ENCODE results near the gene SUN1.
"Not testable (repeated sequence)": the region's sequence is repeated elsewhere in the genome, so short reads cannot be mapped to it uniquely, and the experiment has no call there.

The SUN1 gene

DNA sequence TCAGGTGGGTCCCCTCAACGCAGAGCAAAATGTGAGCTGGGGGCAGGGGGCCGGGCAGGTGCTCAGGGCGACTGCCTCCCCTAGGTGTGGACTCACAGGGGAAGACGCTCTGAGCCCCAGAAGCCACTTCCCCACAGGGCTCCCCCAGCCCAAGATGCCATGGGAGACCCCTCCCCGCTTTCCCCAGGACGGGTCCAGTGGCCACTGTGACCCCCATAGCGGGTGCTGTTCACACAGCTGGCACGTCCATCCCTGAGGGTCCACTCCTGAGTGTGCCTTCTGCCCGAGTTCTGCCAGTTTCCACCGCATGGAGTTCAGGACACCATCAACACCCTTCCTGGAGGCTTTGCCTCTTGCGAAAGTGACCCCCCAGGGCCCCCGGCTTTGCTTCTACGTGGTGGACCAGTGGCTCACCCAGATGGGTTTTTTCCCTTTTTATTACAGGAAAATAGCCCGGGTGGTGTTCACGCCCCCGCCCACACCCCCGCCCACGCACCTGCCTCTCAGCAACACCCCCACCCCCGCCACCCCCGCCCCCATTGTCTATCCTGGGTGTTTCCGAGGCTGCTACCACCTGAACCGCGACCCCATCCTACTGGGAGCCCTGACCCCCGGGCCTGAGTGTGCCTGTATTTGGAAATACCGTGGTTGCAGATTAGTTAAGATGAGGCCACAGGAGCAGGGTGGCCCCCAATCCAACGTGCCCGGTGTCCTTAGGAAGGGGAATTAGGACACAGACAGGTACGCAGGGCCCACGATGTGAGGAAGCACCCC is 90.2 kb downstream of the SUN1 start:
- TF ChIP-seq EZH2phosphoT487 (IDR thresholded peaks at IDR 0.05; ENCODE audit: low read length): no peak
- TF ChIP-seq, protein P1, sequence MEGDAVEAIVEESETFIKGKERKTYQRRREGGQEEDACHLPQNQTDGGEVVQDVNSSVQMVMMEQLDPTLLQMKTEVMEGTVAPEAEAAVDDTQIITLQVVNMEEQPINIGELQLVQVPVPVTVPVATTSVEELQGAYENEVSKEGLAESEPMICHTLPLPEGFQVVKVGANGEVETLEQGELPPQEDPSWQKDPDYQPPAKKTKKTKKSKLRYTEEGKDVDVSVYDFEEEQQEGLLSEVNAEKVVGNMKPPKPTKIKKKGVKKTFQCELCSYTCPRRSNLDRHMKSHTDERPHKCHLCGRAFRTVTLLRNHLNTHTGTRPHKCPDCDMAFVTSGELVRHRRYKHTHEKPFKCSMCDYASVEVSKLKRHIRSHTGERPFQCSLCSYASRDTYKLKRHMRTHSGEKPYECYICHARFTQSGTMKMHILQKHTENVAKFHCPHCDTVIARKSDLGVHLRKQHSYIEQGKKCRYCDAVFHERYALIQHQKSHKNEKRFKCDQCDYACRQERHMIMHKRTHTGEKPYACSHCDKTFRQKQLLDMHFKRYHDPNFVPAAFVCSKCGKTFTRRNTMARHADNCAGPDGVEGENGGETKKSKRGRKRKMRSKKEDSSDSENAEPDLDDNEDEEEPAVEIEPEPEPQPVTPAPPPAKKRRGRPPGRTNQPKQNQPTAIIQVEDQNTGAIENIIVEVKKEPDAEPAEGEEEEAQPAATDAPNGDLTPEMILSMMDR (IDR thresholded peaks at IDR 0.05; ENCODE audit: low read length): no peak
- TF ChIP-seq EZH2 (optimal IDR thresholded peaks at IDR 0.05; ENCODE audit: low read depth, low read length): no peak
- H3K9ac ChIP-seq (ENCODE audit: low read length): peak overlapping the region; percentile 13; the same call in 1 of the 2 replicates
- H3K4me2 ChIP-seq (ENCODE audit: low read depth, low read length): peak overlapping the region; percentile 100

DNA sequence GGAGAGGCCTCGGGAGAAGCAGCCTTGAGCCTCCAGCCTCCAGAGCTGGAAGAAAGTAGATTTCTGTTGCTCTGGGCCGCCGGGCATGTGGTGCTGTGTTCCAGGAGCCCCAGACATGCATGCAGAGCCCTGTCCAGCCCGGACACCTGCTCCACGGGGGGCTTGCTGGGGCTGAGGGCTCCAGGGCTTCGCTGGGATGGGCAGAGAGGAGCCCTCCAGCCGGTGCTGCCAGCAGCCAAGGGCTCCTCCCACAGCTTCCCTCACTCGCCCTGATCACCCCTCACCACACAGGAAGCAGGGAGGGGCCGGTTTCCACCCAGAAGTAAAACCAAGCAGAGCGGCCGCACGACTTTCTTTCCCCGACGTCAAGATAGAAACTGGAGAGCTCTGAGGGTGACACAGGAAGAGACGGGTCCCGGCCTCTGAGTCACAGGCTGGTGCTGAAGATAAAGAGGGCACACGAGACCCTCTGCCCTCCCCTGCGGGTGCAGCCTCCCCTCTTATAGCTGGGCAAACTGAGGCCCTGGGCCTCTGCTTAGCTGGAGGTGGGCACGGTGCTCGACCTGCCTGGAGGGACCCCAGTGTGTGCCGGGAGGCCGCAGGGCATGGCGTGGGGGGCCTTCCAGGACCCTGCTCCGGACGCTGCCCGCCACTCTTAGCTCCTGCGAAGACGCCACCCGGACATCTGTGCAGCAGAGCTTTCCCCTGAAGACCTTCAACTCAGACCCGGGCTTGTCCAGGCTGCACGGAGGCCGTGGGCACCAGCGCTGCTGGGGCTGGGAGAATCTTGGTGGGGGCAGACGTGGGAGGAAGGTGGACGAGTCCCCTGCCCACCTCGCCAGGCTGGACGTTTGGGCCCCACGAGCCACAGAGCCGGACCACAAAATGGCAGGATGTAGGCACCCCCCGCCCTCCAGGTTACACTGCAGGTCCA is 91.1 kb downstream of the SUN1 start:
- Histone ChIP-seq H3K79me2 (ENCODE audit: low read length) (no peaks in the 10 kb centered on the region), H2AFZ (ENCODE audit: low read length) (peak overlapping the region; percentile 77), H4K20me1 (ENCODE audit: insufficient read depth, low read length) (no peaks in the 10 kb centered on the region), H3K4me3 (ENCODE audit: low read length) (peak overlapping the region; percentile 54), H3K27ac (ENCODE audit: low read length) (no peak overlapping the region), H3K4me2 (ENCODE audit: low read depth, low read length) (peak overlapping the region; percentile 100), H3K4me1 (ENCODE audit: low read length) (peaks cover 21% of the 10 kb centered on the region), H3K9me3 (replicated peaks; ENCODE audit: insufficient read depth, low read length) (no peaks in the 10 kb centered on the region), H3K9ac (ENCODE audit: low read length) (peak overlapping the region; percentile 39; the same call in 1 of the 2 replicates), H3K36me3 (replicated peaks; ENCODE audit: insufficient read depth, low read length) (no peaks in the 10 kb centered on the region), H3K9me2 (replicated peaks; ENCODE audit: insufficient read depth, low read length) (no peaks in the 10 kb centered on the region), H3K27me3 (replicated peaks; ENCODE audit: insufficient read depth, low read length) (peaks cover 68% of the 10 kb centered on the region), H3F3A (ENCODE audit: insufficient read depth, low read length) (peaks cover 5% of the 10 kb centered on the region; the same call in 1 of the 2 replicates)
- TF ChIP-seq EZH2phosphoT487 (IDR thresholded peaks at IDR 0.05; ENCODE audit: low read length) (no peak), EZH2 (optimal IDR thresholded peaks at IDR 0.05; ENCODE audit: low read depth, low read length) (no peak)
- TF ChIP-seq, protein P1 (IDR thresholded peaks at IDR 0.05; ENCODE audit: low read length): no peak
- peak; percentile 80 for DNase-seq

More for the DNA sequence above, 90.2 kb downstream of the SUN1 start:
- Histone ChIP-seq H3F3A (ENCODE audit: insufficient read depth, low read length) (peaks cover 5% of the 10 kb centered on the region; the same call in 1 of the 2 replicates), H3K4me3 (ENCODE audit: low read length) (peak overlapping the region; percentile 54), H3K27me3 (replicated peaks; ENCODE audit: insufficient read depth, low read length) (peaks cover 70% of the 10 kb centered on the region), H3K79me2 (ENCODE audit: low read length) (no peaks in the 10 kb centered on the region), H2AFZ (ENCODE audit: low read length) (peak overlapping the region; percentile 77), H3K9me2 (replicated peaks; ENCODE audit: insufficient read depth, low read length) (no peaks in the 10 kb centered on the region), H3K9me3 (replicated peaks; ENCODE audit: insufficient read depth, low read length) (no peaks in the 10 kb centered on the region), H3K27ac (ENCODE audit: low read length) (no peak overlapping the region), H4K20me1 (ENCODE audit: insufficient read depth, low read length) (no peaks in the 10 kb centered on the region), H3K36me3 (replicated peaks; ENCODE audit: insufficient read depth, low read length) (no peaks in the 10 kb centered on the region), H3K4me1 (ENCODE audit: low read length) (peaks cover 21% of the 10 kb centered on the region)
- no peak for DNase-seq

DNA sequence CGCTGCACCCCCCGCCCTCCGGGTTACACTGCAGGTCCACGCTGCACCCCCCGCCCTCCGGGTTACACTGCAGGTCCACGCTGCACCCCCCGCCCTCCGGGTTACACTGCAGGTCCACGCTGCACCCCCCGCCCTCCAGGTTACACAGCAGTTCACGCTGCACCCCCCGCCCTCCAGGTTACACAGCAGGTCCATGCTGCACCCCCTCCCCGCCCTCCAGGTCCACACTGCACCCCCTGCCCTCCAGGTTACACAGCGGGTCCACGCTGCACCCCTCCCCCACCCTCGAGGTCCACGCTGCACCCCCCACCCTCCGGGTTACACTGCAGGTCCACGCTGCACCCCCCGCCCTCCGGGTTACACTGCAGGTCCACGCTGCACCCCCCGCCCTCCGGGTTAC is 91.8 kb downstream of the SUN1 start:
- not testable (repeated sequence) for H2AFZ ChIP-seq (ENCODE audit: low read length)

More for the DNA sequence above, 91.8 kb downstream of the SUN1 start:
- peaks cover 21% of the 10 kb centered on the region for H3K4me1 ChIP-seq (ENCODE audit: low read length)
- not testable (repeated sequence) for H3K9me3 ChIP-seq (replicated peaks; ENCODE audit: insufficient read depth, low read length); H3K9ac ChIP-seq (ENCODE audit: low read length); H3K79me2 ChIP-seq (ENCODE audit: low read length); H3F3A ChIP-seq (ENCODE audit: insufficient read depth, low read length); H3K36me3 ChIP-seq (replicated peaks; ENCODE audit: insufficient read depth, low read length); H3K27ac ChIP-seq (ENCODE audit: low read length); H3K4me3 ChIP-seq (ENCODE audit: low read length); H4K20me1 ChIP-seq (ENCODE audit: insufficient read depth, low read length); DNase-seq; H3K9me2 ChIP-seq (replicated peaks; ENCODE audit: insufficient read depth, low read length)
- peaks cover 68% of the 10 kb centered on the region for H3K27me3 ChIP-seq (replicated peaks; ENCODE audit: insufficient read depth, low read length)
- peak overlapping the region; percentile 100; the same call in 1 of the 2 replicates for H3K4me2 ChIP-seq (ENCODE audit: low read depth, low read length)
